NT2/D1 (cell line): Measurements from ENCODE around the gene FASTK.

ENCODE experiments used
- SUZ12 ChIP-seq: IDR thresholded peaks from 2 replicates; pipeline ENCODE4 v1.6.1; 2011; ENCODE audit not compliant: insufficient read length, insufficient read depth; ENCODE audit errors: extremely low read depth
- ZNF274 ChIP-seq: IDR thresholded peaks from 2 replicates; pipeline ENCODE4 v1.6.1; 2011; ENCODE audit warnings: mild to moderate bottlenecking, low read depth, low read length

GRCh38 chr7:151070574-151070960 lies 10.0 kb downstream of the FASTK start:
- TF ChIP-seq ZNF274 (no peak), SUZ12 (no peak)
